Lower lobe of right lung (tissue), 2 donors: ENCODE results near the gene LHX3. TPM values are rescaled to one million over a fixed set of nuclear protein-coding genes. Genes with fewer than 3 reads are reported as not detected.

Experiments used
- ATAC-seq, 2 donors: fragments of 200-7000 bp; cut with Tn5 transposase; one replicate each; pipeline ENCODE4 v1.9.1; 2020 to 2022; ENCODE audit warnings: mild to moderate bottlenecking in 2 of 2, moderate library complexity in 2 of 2
- DNase-seq: peaks from one replicate; pipeline ENCODE4 v3.0.0-alpha.2; 2020
- H3K27ac ChIP-seq: fragments of 200-600 bp; one replicate; pipeline ENCODE4 v1.8.0; 2022
- H3K27me3 ChIP-seq: fragments of 200-600 bp; one replicate; pipeline ENCODE4 v1.8.0; 2022; ENCODE audit warnings: low read depth
- H3K36me3 ChIP-seq: fragments of 200-600 bp; one replicate; pipeline ENCODE4 v1.8.0; 2022; ENCODE audit warnings: mild to moderate bottlenecking
- H3K4me1 ChIP-seq: fragments of 200-600 bp; one replicate; pipeline ENCODE4 v1.8.0; 2022
- H3K4me3 ChIP-seq: fragments of 200-600 bp; one replicate; pipeline ENCODE4 v1.8.0; 2022; ENCODE audit warnings: mild to moderate bottlenecking
- H3K9me3 ChIP-seq: fragments of 200-600 bp; one replicate; pipeline ENCODE4 v1.8.0; 2022
- CTCF ChIP-seq: fragments of 200-600 bp; IDR thresholded peaks from one replicate; pipeline ENCODE4 v1.8.0; 2022; ENCODE audit warnings: antibody characterized with exemption, mild to moderate bottlenecking
- intact Hi-C: fragments of 100-400 bp; cut with DNase I; formaldehyde crosslinking; loops from one replicate; pipeline ENCODE4 v1.11.0; 2022
- total RNA-seq: library from RNA; stranded (reverse); fragmentation: NEBNext Ultra II Directional; extraction: Animal tissue kit (Norgen Biotek cat#: 25700); gene quantifications from one replicate; pipeline ENCODE4 v1.2.1, GENCODE V29; 2021
- donor health status: DM: no; HTN: yes; CAD: no; lungs with severe emphysema.

Gene LHX3
- total RNA-seq, 1 donor from 2014 or later, result not detected

- H3K9me3 ChIP-seq, result no peaks in the 10 kb centered on the region
- TF ChIP-seq CTCF, result no peak
- ATAC-seq, result no peak
Observed at GRCh38 chr9:136185596-136186366, 19.1 kb downstream of the LHX3 start.

GRCh38 chr9:136185066-136185465 lies 19.9 kb downstream of the LHX3 start:
- H3K4me1 ChIP-seq, result no peaks in the 10 kb centered on the region
- intact Hi-C loops, result no loop called here
- no peak for ATAC-seq
- H3K27me3 ChIP-seq, result peaks cover 71% of the 10 kb centered on the region
- no peaks in the 10 kb centered on the region for H3K9me3 ChIP-seq
- H3K4me3 ChIP-seq, result no peak overlapping the region
- DNase-seq, result no peak
- no peaks in the 10 kb centered on the region for H3K36me3 ChIP-seq
- H3K27ac ChIP-seq, result no peak overlapping the region
- no peak for TF ChIP-seq CTCF

More at GRCh38 chr9:136185596-136186366, 19.1 kb downstream of the LHX3 start:
- no peak overlapping the region for H3K4me3 ChIP-seq
- intact Hi-C loops, result no loop called here
- DNase-seq, result no peak
- peaks cover 77% of the 10 kb centered on the region for H3K27me3 ChIP-seq
- no peak overlapping the region for H3K27ac ChIP-seq
- H3K36me3 ChIP-seq, result no peaks in the 10 kb centered on the region
- H3K4me1 ChIP-seq, result no peaks in the 10 kb centered on the region

- no peak for ATAC-seq
- no peaks in the 10 kb centered on the region for H3K9me3 ChIP-seq
- H3K4me3 ChIP-seq, result no peak overlapping the region
- H3K4me1 ChIP-seq, result no peaks in the 10 kb centered on the region
- no peak for TF ChIP-seq CTCF
- intact Hi-C loops, result no loop called here
- H3K27me3 ChIP-seq, result peaks cover 53% of the 10 kb centered on the region
- H3K36me3 ChIP-seq, result no peaks in the 10 kb centered on the region
- no peak overlapping the region for H3K27ac ChIP-seq
- DNase-seq, result no peak
Observed at GRCh38 chr9:136182850-136183422, 22.0 kb downstream of the LHX3 start.

GRCh38 chr9:136182420-136182787 lies 22.5 kb downstream of the LHX3 start:
- no peaks in the 10 kb centered on the region for H3K36me3 ChIP-seq
- no peak for DNase-seq
- H3K4me1 ChIP-seq, result no peaks in the 10 kb centered on the region
- H3K4me3 ChIP-seq, result no peak overlapping the region
- intact Hi-C loops, result no loop called here
- H3K27ac ChIP-seq, result no peak overlapping the region
- no peak for TF ChIP-seq CTCF
- no peaks in the 10 kb centered on the region for H3K9me3 ChIP-seq
- peaks cover 48% of the 10 kb centered on the region for H3K27me3 ChIP-seq
- ATAC-seq, result no peak

GRCh38 chr9:136181784-136182419 lies 23.0 kb downstream of the LHX3 start:
- H3K9me3 ChIP-seq, result no peaks in the 10 kb centered on the region
- H3K27me3 ChIP-seq, result peaks cover 43% of the 10 kb centered on the region
- no peak overlapping the region for H3K4me3 ChIP-seq
- no peak for TF ChIP-seq CTCF
- H3K36me3 ChIP-seq, result no peaks in the 10 kb centered on the region
- no peaks in the 10 kb centered on the region for H3K4me1 ChIP-seq
- DNase-seq (no peak), ATAC-seq (no peak)
- intact Hi-C loops, result no loop called here
- H3K27ac ChIP-seq, result no peak overlapping the region
